RWPE2 (cell line): ENCODE results near the gene CITED2.

Experiments
- ATAC-seq: fragments of 200-7000 bp; cut with Tn5 transposase; 3 replicates; pipeline ENCODE4 v1.9.1; 2021; ENCODE audit warnings: low read depth
- DNase-seq: peaks from one replicate; pipeline ENCODE4 v3.0.0-alpha.2; 2020; ENCODE audit warnings: low spot score
- H3K27ac ChIP-seq: fragments of 450-650 bp; 2 replicates; pipeline ENCODE4 v1.5.1; 2017; ENCODE audit warnings: mild to moderate bottlenecking; ENCODE audit not compliant: poor library complexity, severe bottlenecking
- H3K27me3 ChIP-seq: fragments of 250-450 bp; sonication (Bioruptor Pico); 2 replicates; pipeline ENCODE4 v1.5.1; 2021; ENCODE audit warnings: mild to moderate bottlenecking, moderate library complexity; ENCODE audit not compliant: insufficient read depth, poor library complexity, severe bottlenecking
- H3K36me3 ChIP-seq: fragments of 250-450 bp; sonication (Bioruptor Pico); 2 replicates; pipeline ENCODE4 v1.5.1; 2020; ENCODE audit warnings: low read depth, mild to moderate bottlenecking, moderate library complexity
- H3K4me1 ChIP-seq: fragments of 250-450 bp; sonication (Bioruptor Pico); 2 replicates; pipeline ENCODE4 v1.5.1; 2021; ENCODE audit warnings: mild to moderate bottlenecking, moderate library complexity; ENCODE audit not compliant: insufficient read depth, poor library complexity, severe bottlenecking
- H3K4me3 ChIP-seq: fragments of 250-450 bp; sonication (Bioruptor Pico); 2 replicates; pipeline ENCODE4 v1.5.1; 2021; ENCODE audit warnings: mild to moderate bottlenecking, moderate library complexity; ENCODE audit not compliant: severe bottlenecking
- H3K9me3 ChIP-seq: fragments of 250-450 bp; sonication (Bioruptor Pico); 2 replicates; pipeline ENCODE4 v1.5.1; 2021; ENCODE audit warnings: mild to moderate bottlenecking, moderate library complexity; ENCODE audit not compliant: severe bottlenecking
- TF ChIP-seq, protein P1 (sequence below): fragments of 450-650 bp; IDR thresholded peaks from one replicate; pipeline ENCODE4 v1.5.1; 2017; ENCODE audit warnings: mild to moderate bottlenecking, moderate library complexity; ENCODE audit not compliant: poor library complexity, severe bottlenecking

Gene CITED2

DNA sequence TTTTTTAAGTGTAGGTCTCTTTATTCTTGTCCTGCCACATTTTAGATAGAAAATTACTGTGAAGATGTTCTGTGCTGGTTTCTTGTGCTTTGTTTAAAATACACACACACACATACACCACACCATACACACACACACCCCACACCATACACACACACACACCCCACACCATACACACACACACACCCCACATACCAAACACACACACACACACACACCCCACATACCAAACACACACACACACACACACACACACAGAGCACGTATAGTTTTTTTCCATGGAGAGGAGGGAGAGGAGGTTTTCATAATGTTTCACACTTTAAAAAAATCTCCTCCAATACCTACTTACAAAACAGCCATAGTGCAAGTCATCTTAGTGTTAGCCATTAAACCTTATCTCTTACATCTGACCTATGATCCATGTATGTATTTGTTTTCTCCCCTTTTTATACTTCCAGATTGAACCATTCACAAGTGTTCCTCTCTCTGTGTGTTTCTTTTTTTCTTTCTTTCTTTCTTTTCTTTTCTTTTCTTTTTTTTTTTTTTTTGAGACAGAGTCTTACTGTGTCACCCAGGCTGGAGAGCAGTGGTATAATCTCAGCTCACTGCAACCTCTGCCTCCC, 19.7 kb upstream of the CITED2 start:
- Histone ChIP-seq H3K36me3 (no peaks in the 10 kb centered on the region), H3K4me1 (no peaks in the 10 kb centered on the region), H3K4me3 (no peak overlapping the region), H3K27me3 (no peaks in the 10 kb centered on the region), H3K9me3 (no peaks in the 10 kb centered on the region), H3K27ac (no peak overlapping the region)
- DNase-seq (no peak), ATAC-seq (no peak)
- TF ChIP-seq, protein P1, sequence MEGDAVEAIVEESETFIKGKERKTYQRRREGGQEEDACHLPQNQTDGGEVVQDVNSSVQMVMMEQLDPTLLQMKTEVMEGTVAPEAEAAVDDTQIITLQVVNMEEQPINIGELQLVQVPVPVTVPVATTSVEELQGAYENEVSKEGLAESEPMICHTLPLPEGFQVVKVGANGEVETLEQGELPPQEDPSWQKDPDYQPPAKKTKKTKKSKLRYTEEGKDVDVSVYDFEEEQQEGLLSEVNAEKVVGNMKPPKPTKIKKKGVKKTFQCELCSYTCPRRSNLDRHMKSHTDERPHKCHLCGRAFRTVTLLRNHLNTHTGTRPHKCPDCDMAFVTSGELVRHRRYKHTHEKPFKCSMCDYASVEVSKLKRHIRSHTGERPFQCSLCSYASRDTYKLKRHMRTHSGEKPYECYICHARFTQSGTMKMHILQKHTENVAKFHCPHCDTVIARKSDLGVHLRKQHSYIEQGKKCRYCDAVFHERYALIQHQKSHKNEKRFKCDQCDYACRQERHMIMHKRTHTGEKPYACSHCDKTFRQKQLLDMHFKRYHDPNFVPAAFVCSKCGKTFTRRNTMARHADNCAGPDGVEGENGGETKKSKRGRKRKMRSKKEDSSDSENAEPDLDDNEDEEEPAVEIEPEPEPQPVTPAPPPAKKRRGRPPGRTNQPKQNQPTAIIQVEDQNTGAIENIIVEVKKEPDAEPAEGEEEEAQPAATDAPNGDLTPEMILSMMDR, result no peak

DNA sequence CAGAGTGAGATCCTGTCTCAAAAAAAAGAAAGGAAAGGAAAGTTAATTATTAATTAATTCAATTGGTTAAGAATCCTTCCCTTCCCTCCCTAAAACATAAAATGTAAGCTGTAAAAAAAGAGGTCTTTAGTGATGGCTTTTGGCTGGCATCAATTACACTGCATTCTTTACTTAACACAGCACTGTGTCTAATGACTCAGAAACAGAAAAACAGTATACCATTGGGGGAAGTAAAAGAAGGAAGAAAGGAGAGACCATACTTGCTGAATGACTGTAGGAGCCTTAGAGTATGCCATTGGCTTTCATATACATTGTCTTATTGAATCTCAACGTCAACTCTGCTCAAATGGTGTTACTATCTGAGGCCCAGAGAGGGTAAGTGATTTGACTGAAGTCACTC, 18.3 kb upstream of the CITED2 start:
- H3K36me3 ChIP-seq, result no peaks in the 10 kb centered on the region
- no peak overlapping the region for H3K27ac ChIP-seq
- DNase-seq (no peak), ATAC-seq (no peak)
- no peaks in the 10 kb centered on the region for H3K27me3 ChIP-seq
- no peaks in the 10 kb centered on the region for H3K9me3 ChIP-seq
- no peak overlapping the region for H3K4me3 ChIP-seq
- no peaks in the 10 kb centered on the region for H3K4me1 ChIP-seq
- TF ChIP-seq, protein P1, result no peak

DNA sequence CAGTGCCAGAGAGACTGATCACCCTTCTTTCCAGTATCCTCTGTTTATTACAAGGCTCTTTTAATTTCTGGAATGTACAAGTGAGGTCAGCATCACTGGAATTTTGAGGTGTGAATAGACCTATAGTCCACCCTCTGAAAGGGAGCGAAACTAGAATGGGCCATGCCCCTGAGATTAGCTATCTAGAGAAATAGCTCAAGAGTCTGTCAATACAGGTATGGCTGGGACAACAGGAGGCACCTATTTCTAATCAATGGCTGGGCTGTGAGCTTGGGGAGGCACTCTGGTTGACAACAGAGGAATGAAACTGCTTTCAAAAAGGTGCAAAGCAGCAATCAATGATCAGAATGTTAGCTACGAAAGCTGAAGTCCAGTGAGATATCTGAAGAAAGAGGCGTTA, 17.3 kb upstream of the CITED2 start:
- TF ChIP-seq, protein P1, result no peak
- DNase-seq, result no peak
- H3K27me3 ChIP-seq, result no peaks in the 10 kb centered on the region
- H3K36me3 ChIP-seq, result no peaks in the 10 kb centered on the region
- no peak for ATAC-seq
- H3K4me1 ChIP-seq, result no peaks in the 10 kb centered on the region
- no peak overlapping the region for H3K27ac ChIP-seq
- H3K4me3 ChIP-seq, result no peak overlapping the region
- no peaks in the 10 kb centered on the region for H3K9me3 ChIP-seq

DNA sequence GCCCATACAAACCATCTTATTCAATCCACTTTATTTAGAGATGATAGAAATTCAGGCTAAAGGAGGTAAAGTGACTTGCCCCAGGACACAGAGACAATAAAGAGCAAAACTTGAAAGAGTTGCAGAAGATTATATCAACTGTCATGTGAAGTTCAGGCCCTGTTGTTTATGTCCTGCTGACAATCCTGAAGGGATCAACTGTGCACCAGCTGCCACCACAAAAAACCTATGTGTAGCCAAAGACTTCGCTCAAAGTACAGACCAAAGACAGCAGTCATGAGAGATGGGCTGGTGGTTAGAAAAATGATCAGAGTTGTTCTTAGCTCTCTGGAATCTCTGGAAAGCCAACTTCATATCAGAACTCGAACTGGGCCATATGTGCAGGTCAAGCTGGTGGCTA, 16.0 kb upstream of the CITED2 start:
- Histone ChIP-seq H3K9me3 (no peaks in the 10 kb centered on the region), H3K27ac (no peak overlapping the region), H3K4me1 (no peaks in the 10 kb centered on the region), H3K36me3 (no peaks in the 10 kb centered on the region), H3K4me3 (no peak overlapping the region), H3K27me3 (no peaks in the 10 kb centered on the region)
- TF ChIP-seq, protein P1, result no peak
- ATAC-seq (no peak), DNase-seq (no peak)

DNA sequence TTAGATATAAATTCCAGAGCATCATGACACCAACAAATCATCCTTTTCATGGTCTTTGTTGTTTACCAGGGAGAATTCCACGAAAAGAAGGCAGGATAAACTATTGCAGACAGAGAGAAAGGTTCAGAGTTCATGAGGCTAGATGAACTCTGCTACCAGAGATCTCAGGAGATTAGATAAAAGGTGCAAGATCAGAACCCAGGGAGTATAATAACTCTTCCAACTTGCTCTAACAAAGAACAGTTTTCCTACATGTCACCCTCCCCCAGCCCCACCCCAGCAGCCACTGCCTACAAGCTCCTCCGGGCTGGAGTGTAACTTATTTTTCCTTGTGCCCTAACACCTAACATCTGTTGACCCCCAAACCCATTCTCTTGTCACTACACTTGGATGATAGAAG, 13.9 kb upstream of the CITED2 start:
- Histone ChIP-seq H3K27ac (no peak overlapping the region), H3K4me1 (no peaks in the 10 kb centered on the region), H3K9me3 (no peaks in the 10 kb centered on the region), H3K27me3 (no peaks in the 10 kb centered on the region), H3K36me3 (no peaks in the 10 kb centered on the region), H3K4me3 (no peak overlapping the region)
- ATAC-seq, result no peak
- TF ChIP-seq, protein P1, result no peak
- no peak for DNase-seq
